RKO (cell line): ENCODE results near the gene AGBL4.
"Not testable (repeated sequence)": the region's sequence is repeated elsewhere in the genome, so short reads cannot be mapped to it uniquely, and the experiment has no call there.

Experiments used
- DNase-seq: peaks from one replicate; pipeline ENCODE4 v3.0.0-alpha.2; 2016; ENCODE audit warnings: low spot score

The AGBL4 gene

GRCh38 chr1:49026230-49026811, 997.4 kb downstream of the AGBL4 start:
- DNase-seq = no peak

- no peak for DNase-seq
These were observed 1007.5 kb downstream of the AGBL4 start for GRCh38 chr1:49016030-49016977.

- DNase-seq = no peak
These were observed 1010.7 kb downstream of the AGBL4 start for GRCh38 chr1:49013079-49013478.

- DNase-seq = not testable (repeated sequence)
These were observed 1020.8 kb downstream of the AGBL4 start for GRCh38 chr1:49002981-49003380.

- no peak for DNase-seq
These were observed 1024.4 kb downstream of the AGBL4 start for GRCh38 chr1:48999321-48999720.

- DNase-seq = no peak
These were observed 1027.4 kb downstream of the AGBL4 start for GRCh38 chr1:48996311-48996710.

- no peak for DNase-seq
These were observed 1035.0 kb downstream of the AGBL4 start for GRCh38 chr1:48988633-48989197.

- DNase-seq = no peak
These were observed 1043.8 kb downstream of the AGBL4 start for GRCh38 chr1:48979940-48980339.

- DNase-seq = no peak
These were observed 1045.3 kb downstream of the AGBL4 start for GRCh38 chr1:48978413-48978812.

GRCh38 chr1:48977273-48977672, 1046.5 kb downstream of the AGBL4 start:
- DNase-seq = no peak

- DNase-seq = no peak
These were observed 1053.8 kb downstream of the AGBL4 start for GRCh38 chr1:48969971-48970370.

- no peak for DNase-seq
These were observed 1056.4 kb downstream of the AGBL4 start for GRCh38 chr1:48967318-48967717.

- peak; percentile 7 for DNase-seq
These were observed 1057.2 kb downstream of the AGBL4 start for GRCh38 chr1:48966583-48966982.

- DNase-seq = no peak
These were observed 1063.4 kb downstream of the AGBL4 start for GRCh38 chr1:48960320-48960719.

GRCh38 chr1:48955774-48956173, 1068.0 kb downstream of the AGBL4 start:
- DNase-seq = no peak

GRCh38 chr1:48953617-48954016, 1070.1 kb downstream of the AGBL4 start:
- no peak for DNase-seq

GRCh38 chr1:48948562-48948961, 1075.2 kb downstream of the AGBL4 start:
- no peak for DNase-seq

GRCh38 chr1:48947761-48948537, 1075.8 kb downstream of the AGBL4 start:
- DNase-seq = no peak

- no peak for DNase-seq
These were observed 1077.7 kb downstream of the AGBL4 start for GRCh38 chr1:48946070-48946469.

- no peak for DNase-seq
These were observed 1078.9 kb downstream of the AGBL4 start for GRCh38 chr1:48944811-48945210.

GRCh38 chr1:48943826-48944225, 1079.9 kb downstream of the AGBL4 start:
- DNase-seq = no peak

- DNase-seq = no peak
These were observed 1080.4 kb downstream of the AGBL4 start for GRCh38 chr1:48943393-48943792.
